ENCODE data around the gene IRF9.

Gene IRF9

GRCh38 chr14:24181371-24182077 lies 20.5 kb downstream of the IRF9 start:
- Histone ChIP-seq H3F3A (ENCODE audit: insufficient read depth, low read length) (no peaks in the 10 kb centered on the region), H3K79me2 (ENCODE audit: low read length) (no peaks in the 10 kb centered on the region), H3K27ac (ENCODE audit: low read length) (no peak overlapping the region), H3K4me2 (ENCODE audit: low read depth, low read length) (no peak overlapping the region), H3K9me2 (replicated peaks; ENCODE audit: insufficient read depth, low read length) (no peaks in the 10 kb centered on the region), H3K4me3 (ENCODE audit: low read length) (no peak overlapping the region), H2AFZ (ENCODE audit: low read length) (no peak overlapping the region), H4K20me1 (ENCODE audit: insufficient read depth, low read length) (no peaks in the 10 kb centered on the region), H3K36me3 (replicated peaks; ENCODE audit: insufficient read depth, low read length) (no peaks in the 10 kb centered on the region), H3K27me3 (replicated peaks; ENCODE audit: insufficient read depth, low read length) (no peaks in the 10 kb centered on the region), H3K9me3 (replicated peaks; ENCODE audit: insufficient read depth, low read length) (no peaks in the 10 kb centered on the region), H3K9ac (ENCODE audit: low read length) (no peak overlapping the region), H3K4me1 (ENCODE audit: low read length) (no peaks in the 10 kb centered on the region)
- DNase-seq, result no peak
- TF ChIP-seq EZH2 (optimal IDR thresholded peaks at IDR 0.05; ENCODE audit: low read depth, low read length), result no peak
- no peak for TF ChIP-seq EZH2phosphoT487 (IDR thresholded peaks at IDR 0.05; ENCODE audit: low read length)
- no peak for TF ChIP-seq CTCF (IDR thresholded peaks at IDR 0.05; ENCODE audit: low read length)

GRCh38 chr14:24182110-24182882 lies 21.2 kb downstream of the IRF9 start:
- H3K4me2 ChIP-seq (ENCODE audit: low read depth, low read length), result no peak overlapping the region
- H3F3A ChIP-seq (ENCODE audit: insufficient read depth, low read length), result no peaks in the 10 kb centered on the region
- H3K36me3 ChIP-seq (replicated peaks; ENCODE audit: insufficient read depth, low read length), result no peaks in the 10 kb centered on the region
- no peak for DNase-seq
- no peak overlapping the region for H2AFZ ChIP-seq (ENCODE audit: low read length)
- H3K4me1 ChIP-seq (ENCODE audit: low read length), result no peaks in the 10 kb centered on the region
- H3K9me2 ChIP-seq (replicated peaks; ENCODE audit: insufficient read depth, low read length), result no peaks in the 10 kb centered on the region
- H3K79me2 ChIP-seq (ENCODE audit: low read length), result no peaks in the 10 kb centered on the region
- H4K20me1 ChIP-seq (ENCODE audit: insufficient read depth, low read length), result no peaks in the 10 kb centered on the region
- no peak for TF ChIP-seq EZH2phosphoT487 (IDR thresholded peaks at IDR 0.05; ENCODE audit: low read length)
- no peaks in the 10 kb centered on the region for H3K9me3 ChIP-seq (replicated peaks; ENCODE audit: insufficient read depth, low read length)
- no peak overlapping the region for H3K27ac ChIP-seq (ENCODE audit: low read length)
- no peak overlapping the region for H3K9ac ChIP-seq (ENCODE audit: low read length)
- H3K27me3 ChIP-seq (replicated peaks; ENCODE audit: insufficient read depth, low read length), result no peaks in the 10 kb centered on the region
- no peak overlapping the region for H3K4me3 ChIP-seq (ENCODE audit: low read length)

- no peaks in the 10 kb centered on the region for H3K36me3 ChIP-seq (replicated peaks; ENCODE audit: insufficient read depth, low read length)
- H3K9me3 ChIP-seq (replicated peaks; ENCODE audit: insufficient read depth, low read length), result no peaks in the 10 kb centered on the region
- H3F3A ChIP-seq (ENCODE audit: insufficient read depth, low read length), result 0 out of 2 replicates have a peak, but pooled peaks cover 3% of the 10 kb centered on the region
- no peak overlapping the region for H2AFZ ChIP-seq (ENCODE audit: low read length)
- TF ChIP-seq EZH2 (optimal IDR thresholded peaks at IDR 0.05; ENCODE audit: low read depth, low read length), result no peak
- no peak for TF ChIP-seq CTCF (IDR thresholded peaks at IDR 0.05; ENCODE audit: low read length)
- no peak for TF ChIP-seq EZH2phosphoT487 (IDR thresholded peaks at IDR 0.05; ENCODE audit: low read length)
- H3K9me2 ChIP-seq (replicated peaks; ENCODE audit: insufficient read depth, low read length), result no peaks in the 10 kb centered on the region
- no peak overlapping the region for H3K9ac ChIP-seq (ENCODE audit: low read length)
- no peak overlapping the region for H3K4me2 ChIP-seq (ENCODE audit: low read depth, low read length)
- DNase-seq, result no peak
- H4K20me1 ChIP-seq (ENCODE audit: insufficient read depth, low read length), result no peaks in the 10 kb centered on the region
- H3K27ac ChIP-seq (ENCODE audit: low read length), result no peak overlapping the region
- H3K4me1 ChIP-seq (ENCODE audit: low read length), result peaks cover 5% of the 10 kb centered on the region; the same call in 1 of the 2 replicates
- peaks cover 4% of the 10 kb centered on the region; the same call in 1 of the 2 replicates for H3K79me2 ChIP-seq (ENCODE audit: low read length)
- no peak overlapping the region for H3K4me3 ChIP-seq (ENCODE audit: low read length)
- no peaks in the 10 kb centered on the region for H3K27me3 ChIP-seq (replicated peaks; ENCODE audit: insufficient read depth, low read length)
Observed at GRCh38 chr14:24183014-24183481, 22.0 kb downstream of the IRF9 start.
